SK-N-SH treated with all-trans-retinoic acid at 6 μM for 48 hours (cell line): ENCODE data around the gene PAK5.

Source experiments
- ARNTL ChIP-seq: fragments of 450-650 bp; formaldehyde crosslinking; IDR thresholded peaks from 2 replicates; pipeline ENCODE4 v1.5.0; 2020; ENCODE audit warnings: low read depth, mild to moderate bottlenecking, moderate library complexity, borderline replicate concordance
- BACH2 ChIP-seq: fragments of 250-450 bp; sonication (Bioruptor Pico); IDR thresholded peaks from 2 replicates; pipeline ENCODE4 v1.9.0; 2021; ENCODE audit warnings: mild to moderate bottlenecking, borderline replicate concordance
- CREB5 ChIP-seq: fragments of 250-450 bp; sonication (Bioruptor Pico); IDR thresholded peaks from 2 replicates; pipeline ENCODE4 v1.5.1; 2020; ENCODE audit warnings: low read depth, mild to moderate bottlenecking, moderate library complexity
- CSRNP3 ChIP-seq: fragments of 250-450 bp; sonication (Bioruptor Pico); IDR thresholded peaks from 2 replicates; pipeline ENCODE4 v1.5.1; 2021; ENCODE audit warnings: mild to moderate bottlenecking, moderate library complexity
- OSR1 ChIP-seq: fragments of 250-450 bp; sonication (Bioruptor Pico); IDR thresholded peaks from 2 replicates; pipeline ENCODE4 v1.8.0; 2022; ENCODE audit warnings: moderate library complexity, mild to moderate bottlenecking, inconsistent platforms
- PATZ1 ChIP-seq: fragments of 250-450 bp; sonication (Bioruptor Pico); IDR thresholded peaks from 2 replicates; pipeline ENCODE4 v1.8.0; 2020; ENCODE audit warnings: mild to moderate bottlenecking, moderate library complexity, borderline replicate concordance
- SNAI2 ChIP-seq: fragments of 250-450 bp; sonication (Bioruptor Pico); IDR thresholded peaks from 2 replicates; pipeline ENCODE4 v1.5.0; 2020; ENCODE audit warnings: mild to moderate bottlenecking, moderate library complexity
- TOX ChIP-seq: fragments of 250-450 bp; sonication (Bioruptor Pico); IDR thresholded peaks from 2 replicates; pipeline ENCODE4 v1.8.0; 2021; ENCODE audit warnings: mild to moderate bottlenecking, moderate library complexity, borderline replicate concordance
- ZNF565 ChIP-seq: fragments of 450-650 bp; formaldehyde crosslinking; conservative IDR thresholded peaks from 2 replicates; pipeline ENCODE4 v1.5.0; 2020; ENCODE audit warnings: low read depth, mild to moderate bottlenecking, moderate library complexity
- TF ChIP-seq, protein P1 (sequence below): fragments of 250-450 bp; sonication (Bioruptor Pico); IDR thresholded peaks from 2 replicates; pipeline ENCODE4 v1.5.0; 2020; ENCODE audit warnings: mild to moderate bottlenecking, moderate library complexity

- TF ChIP-seq, protein P1, sequence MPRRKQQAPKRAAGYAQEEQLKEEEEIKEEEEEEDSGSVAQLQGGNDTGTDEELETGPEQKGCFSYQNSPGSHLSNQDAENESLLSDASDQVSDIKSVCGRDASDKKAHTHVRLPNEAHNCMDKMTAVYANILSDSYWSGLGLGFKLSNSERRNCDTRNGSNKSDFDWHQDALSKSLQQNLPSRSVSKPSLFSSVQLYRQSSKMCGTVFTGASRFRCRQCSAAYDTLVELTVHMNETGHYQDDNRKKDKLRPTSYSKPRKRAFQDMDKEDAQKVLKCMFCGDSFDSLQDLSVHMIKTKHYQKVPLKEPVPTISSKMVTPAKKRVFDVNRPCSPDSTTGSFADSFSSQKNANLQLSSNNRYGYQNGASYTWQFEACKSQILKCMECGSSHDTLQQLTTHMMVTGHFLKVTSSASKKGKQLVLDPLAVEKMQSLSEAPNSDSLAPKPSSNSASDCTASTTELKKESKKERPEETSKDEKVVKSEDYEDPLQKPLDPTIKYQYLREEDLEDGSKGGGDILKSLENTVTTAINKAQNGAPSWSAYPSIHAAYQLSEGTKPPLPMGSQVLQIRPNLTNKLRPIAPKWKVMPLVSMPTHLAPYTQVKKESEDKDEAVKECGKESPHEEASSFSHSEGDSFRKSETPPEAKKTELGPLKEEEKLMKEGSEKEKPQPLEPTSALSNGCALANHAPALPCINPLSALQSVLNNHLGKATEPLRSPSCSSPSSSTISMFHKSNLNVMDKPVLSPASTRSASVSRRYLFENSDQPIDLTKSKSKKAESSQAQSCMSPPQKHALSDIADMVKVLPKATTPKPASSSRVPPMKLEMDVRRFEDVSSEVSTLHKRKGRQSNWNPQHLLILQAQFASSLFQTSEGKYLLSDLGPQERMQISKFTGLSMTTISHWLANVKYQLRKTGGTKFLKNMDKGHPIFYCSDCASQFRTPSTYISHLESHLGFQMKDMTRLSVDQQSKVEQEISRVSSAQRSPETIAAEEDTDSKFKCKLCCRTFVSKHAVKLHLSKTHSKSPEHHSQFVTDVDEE (CRISPR knock-in tag), result no peak
- TF ChIP-seq ZNF565, result no peak
- no peak for TF ChIP-seq BACH2
- no peak for TF ChIP-seq PATZ1 (CRISPR knock-in tag)
- TF ChIP-seq SNAI2 (CRISPR knock-in tag), result no peak
- no peak for TF ChIP-seq ARNTL
- no peak for TF ChIP-seq OSR1 (CRISPR knock-in tag)
- no peak for TF ChIP-seq TOX (CRISPR knock-in tag)
- no peak for TF ChIP-seq CREB5 (CRISPR knock-in tag)
- TF ChIP-seq CSRNP3 (CRISPR knock-in tag), result no peak
Observed at GRCh38 chr20:9595763-9596162, 243.1 kb downstream of the PAK5 start.
